ENCODE results near the gene GAS7. TPM values are rescaled to one million over a fixed set of nuclear protein-coding genes. Genes with fewer than 3 reads are reported as not detected.
"Not testable (repeated sequence)": the region's sequence is repeated elsewhere in the genome, so short reads cannot be mapped to it uniquely, and the experiment has no call there.

Gene GAS7
- total RNA-seq, 1 experiment from 2014 or later: 0.02 TPM

GRCh38 chr17:10072556-10073425 is 125.6 kb downstream of the GAS7 start:
- DNase-seq (ENCODE audit: low read depth): no peak

GRCh38 chr17:10072086-10072485 is 126.3 kb downstream of the GAS7 start:
- DNase-seq (ENCODE audit: low read depth): no peak

- no peak for DNase-seq (ENCODE audit: low read depth)
Observed at GRCh38 chr17:10071141-10071540, 127.3 kb downstream of the GAS7 start.

GRCh38 chr17:10070690-10071089 is 127.7 kb downstream of the GAS7 start:
- DNase-seq (ENCODE audit: low read depth): no peak

- DNase-seq (ENCODE audit: low read depth): no peak
Observed at GRCh38 chr17:10069301-10069700, 129.1 kb downstream of the GAS7 start.

GRCh38 chr17:10067446-10068143 is 130.8 kb downstream of the GAS7 start:
- DNase-seq (ENCODE audit: low read depth): no peak

- no peak for DNase-seq (ENCODE audit: low read depth)
Observed at GRCh38 chr17:10064536-10064935, 133.9 kb downstream of the GAS7 start.

- peak; percentile 34 for DNase-seq (ENCODE audit: low read depth)
Observed at GRCh38 chr17:10063730-10064241, 134.6 kb downstream of the GAS7 start.

- DNase-seq (ENCODE audit: low read depth): no peak
Observed at GRCh38 chr17:10062691-10063385, 135.6 kb downstream of the GAS7 start.

GRCh38 chr17:10061111-10061845 is 137.1 kb downstream of the GAS7 start:
- DNase-seq (ENCODE audit: low read depth): no peak

GRCh38 chr17:10060526-10060925 is 137.9 kb downstream of the GAS7 start:
- no peak for DNase-seq (ENCODE audit: low read depth)

- peak; percentile 18 for DNase-seq (ENCODE audit: low read depth)
Observed at GRCh38 chr17:10059684-10060211, 138.7 kb downstream of the GAS7 start.

- no peak for DNase-seq (ENCODE audit: low read depth)
Observed at GRCh38 chr17:10058921-10059683, 139.3 kb downstream of the GAS7 start.

GRCh38 chr17:10057466-10057865 is 140.9 kb downstream of the GAS7 start:
- not testable (repeated sequence) for DNase-seq (ENCODE audit: low read depth)

GRCh38 chr17:10055262-10055975 is 143.0 kb downstream of the GAS7 start:
- DNase-seq (ENCODE audit: low read depth): no peak

- no peak for DNase-seq (ENCODE audit: low read depth)
Observed at GRCh38 chr17:10053782-10054540, 144.4 kb downstream of the GAS7 start.

- no peak for DNase-seq (ENCODE audit: low read depth)
Observed at GRCh38 chr17:10052106-10052813, 146.1 kb downstream of the GAS7 start.

GRCh38 chr17:10051112-10051511 is 147.3 kb downstream of the GAS7 start:
- DNase-seq (ENCODE audit: low read depth): peak; percentile 38
